H4 (cell line): Measurements from ENCODE around the gene TSPAN18. TPM values are rescaled to one million over a fixed set of nuclear protein-coding genes. Genes with fewer than 3 reads are reported as not detected.

Experiments used
- DNase-seq: peaks from one replicate; pipeline ENCODE4 v3.0.0-alpha.2; 2015; ENCODE audit warnings: low spot score
- total RNA-seq: library from RNA; depleted of rRNA; stranded (reverse); fragments of >200 nt; shearing (Covaris generic); gene quantifications from 2 replicates; pipeline ENCODE4 v1.2.3, GENCODE V29; 2014

Gene TSPAN18
- total RNA-seq, 1 experiment from 2014 or later, result 0.83 TPM

DNA sequence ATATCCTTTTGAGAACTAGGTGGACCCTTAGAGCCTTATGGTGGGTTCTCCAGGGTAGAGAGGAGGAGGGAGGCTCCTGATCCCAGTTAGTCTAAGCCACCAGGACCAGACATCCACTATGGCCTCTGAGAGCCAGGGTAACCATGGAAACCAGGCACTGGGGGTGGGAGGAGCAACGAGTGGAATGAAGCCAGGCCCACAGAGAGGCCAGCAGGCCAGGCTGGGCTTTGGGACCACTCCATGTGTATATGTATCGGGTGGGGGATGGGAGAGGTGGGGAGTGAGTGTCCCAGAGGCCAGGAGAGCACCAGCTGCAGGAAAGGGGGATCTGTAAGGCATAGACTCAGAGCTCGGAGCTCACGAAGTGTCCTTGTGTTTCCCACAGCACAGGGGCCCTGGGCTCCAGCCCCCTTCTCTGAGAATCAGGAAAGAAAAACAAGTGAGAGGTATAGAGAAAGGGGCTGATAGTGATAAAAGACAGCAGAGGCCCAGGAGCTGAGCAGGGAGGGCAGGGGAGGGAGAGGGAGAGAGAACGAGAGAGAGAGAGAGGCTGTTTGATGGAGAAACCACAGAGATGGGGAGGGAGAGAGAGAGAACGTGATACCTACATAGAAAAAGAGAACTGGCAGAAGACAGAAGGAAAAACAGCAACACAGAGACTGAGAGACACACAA lies 15.5 kb upstream of the TSPAN18 start:
- DNase-seq, result no peak

DNA sequence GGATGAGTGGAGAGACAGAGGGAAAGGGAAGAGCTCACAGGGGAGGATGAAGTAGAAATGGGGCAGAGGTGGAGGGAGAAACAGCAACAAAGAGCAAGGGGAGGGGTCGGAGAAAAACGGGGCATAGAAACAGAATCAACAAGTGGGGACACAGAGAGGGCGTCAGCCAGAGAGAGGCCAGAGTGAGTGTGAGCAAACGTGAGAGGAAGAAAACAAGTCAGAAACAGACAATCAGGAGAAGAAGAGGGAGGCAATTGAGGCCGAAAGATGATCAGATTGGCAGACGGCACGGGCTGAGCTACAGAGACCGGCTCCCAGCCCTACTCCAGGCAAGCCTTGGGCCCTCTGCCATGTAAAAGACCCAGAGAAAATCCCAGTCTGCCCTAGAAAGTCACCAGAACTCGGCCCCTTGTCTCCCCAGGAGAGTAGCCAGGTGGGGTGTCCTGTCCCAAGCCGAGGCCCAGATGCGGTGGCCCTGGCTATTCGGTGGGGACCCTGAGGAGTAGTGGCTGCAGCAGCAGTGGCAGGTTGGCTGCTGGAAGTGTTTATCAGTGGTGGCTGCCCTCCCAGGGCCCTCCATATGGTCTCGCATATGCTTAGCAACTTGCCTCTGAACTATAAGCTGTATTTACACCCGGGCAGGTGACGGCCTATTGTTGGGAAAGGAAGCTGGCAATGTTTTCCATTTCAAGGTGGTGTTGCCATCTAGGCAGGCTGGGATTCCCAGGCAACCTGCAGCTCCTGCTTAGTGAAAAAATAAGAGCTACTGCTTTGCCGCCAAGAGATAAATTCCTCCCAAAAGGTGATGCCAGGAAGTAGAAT lies 14.8 kb upstream of the TSPAN18 start:
- no peak for DNase-seq

DNA sequence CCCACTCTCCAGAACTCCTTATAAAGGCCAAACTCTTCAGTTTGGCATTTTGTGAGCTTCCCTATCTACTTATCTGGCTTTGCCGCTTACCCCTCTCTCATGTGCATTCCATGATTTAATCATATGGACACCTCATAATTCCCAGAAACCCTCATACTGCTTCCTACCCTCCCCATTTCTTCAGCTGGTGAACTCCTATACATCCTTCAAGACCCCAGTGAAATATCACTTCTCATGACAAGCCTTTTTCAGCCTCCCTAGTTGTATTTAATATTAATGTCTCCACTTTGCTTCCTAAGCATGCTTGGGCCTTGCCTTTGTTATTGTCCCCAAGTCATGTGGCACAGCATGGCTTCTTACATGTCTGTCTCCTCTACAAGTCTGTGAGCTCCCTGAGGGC lies 13.7 kb upstream of the TSPAN18 start:
- no peak for DNase-seq

GRCh38 chr11:44716256-44716655 lies 10.5 kb upstream of the TSPAN18 start:
- no peak for DNase-seq

DNA sequence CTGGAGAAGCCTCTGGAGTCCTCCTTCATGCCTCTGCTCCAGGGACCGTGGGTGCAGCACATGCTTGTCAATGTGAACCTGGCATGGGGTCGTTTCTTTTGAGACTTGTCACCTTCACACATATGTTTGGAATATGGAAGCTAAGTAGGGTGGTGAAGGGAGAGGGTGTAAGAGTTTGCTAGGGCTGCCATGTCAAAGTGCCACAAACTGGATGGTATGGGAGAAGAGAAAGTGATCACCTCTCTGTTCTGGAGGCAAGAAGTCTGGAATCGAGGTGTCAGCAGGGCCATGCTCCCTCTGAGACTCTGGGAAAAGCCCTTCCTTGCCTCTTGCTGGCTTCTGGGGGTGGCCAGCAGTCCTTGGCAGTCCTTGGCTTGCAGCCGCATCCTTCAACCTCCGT lies 8.7 kb upstream of the TSPAN18 start:
- DNase-seq, result no peak

- no peak for DNase-seq
These were observed 8.0 kb upstream of the TSPAN18 start for GRCh38 chr11:44718612-44719390.

DNA sequence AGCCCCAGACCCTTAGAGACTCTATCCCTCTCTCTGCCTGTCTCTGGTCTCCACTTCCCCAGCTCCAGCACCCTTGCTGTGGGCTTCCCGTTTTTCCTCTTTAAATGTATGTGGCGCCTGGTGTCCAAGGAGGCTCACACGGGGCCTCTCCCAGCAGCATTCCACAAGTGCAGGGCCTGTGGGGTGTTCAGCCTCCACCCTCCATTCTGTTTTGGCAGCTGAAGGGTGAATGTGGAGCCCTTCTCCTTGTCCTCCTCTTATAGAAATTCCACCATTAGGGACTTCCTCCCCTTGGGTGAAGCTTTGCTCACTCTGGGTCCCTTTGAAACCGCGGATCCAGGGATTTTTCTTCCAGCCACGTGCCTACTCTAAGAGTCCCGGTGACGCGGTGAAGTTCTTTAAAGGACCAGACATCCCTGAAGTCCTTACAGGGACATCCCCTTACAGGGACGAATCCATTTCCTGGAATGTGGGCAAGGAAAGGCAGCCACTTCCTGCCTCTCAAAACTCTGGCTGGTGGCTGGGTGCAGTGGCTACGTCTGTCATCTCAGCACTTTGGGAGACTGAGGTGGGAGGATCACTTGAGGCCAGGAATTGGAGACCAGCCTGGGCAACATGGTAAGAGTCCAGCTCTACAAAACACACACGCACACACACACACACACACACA lies 1.6 kb upstream of the TSPAN18 start:
- no peak for DNase-seq

DNA sequence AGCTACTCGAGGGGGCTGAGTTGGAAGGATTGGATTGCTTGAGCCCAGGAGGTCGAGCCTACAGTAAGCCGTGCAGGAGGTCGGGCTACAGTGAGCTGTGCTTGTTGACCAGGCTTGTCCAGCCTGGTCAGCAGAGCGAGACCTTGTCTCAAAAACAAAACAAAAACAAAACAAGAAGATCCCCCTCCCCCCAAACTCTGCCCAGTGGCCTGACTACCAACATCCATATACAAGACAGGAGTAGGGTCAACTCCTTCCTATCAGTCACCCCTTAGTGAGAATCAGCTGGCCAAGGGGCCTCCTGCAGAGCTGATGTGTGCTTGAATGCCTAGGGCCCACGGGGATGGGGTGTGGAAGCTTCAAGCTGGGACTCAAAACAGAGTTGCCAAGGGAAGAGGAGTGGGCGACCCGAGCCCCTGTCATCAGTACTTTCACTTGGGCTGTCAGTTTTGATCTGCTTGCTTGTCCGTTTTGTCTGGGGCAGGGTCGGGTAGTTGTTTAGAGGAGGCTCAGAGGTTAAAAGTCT lies 942 bp upstream of the TSPAN18 start:
- DNase-seq, result no peak

DNA sequence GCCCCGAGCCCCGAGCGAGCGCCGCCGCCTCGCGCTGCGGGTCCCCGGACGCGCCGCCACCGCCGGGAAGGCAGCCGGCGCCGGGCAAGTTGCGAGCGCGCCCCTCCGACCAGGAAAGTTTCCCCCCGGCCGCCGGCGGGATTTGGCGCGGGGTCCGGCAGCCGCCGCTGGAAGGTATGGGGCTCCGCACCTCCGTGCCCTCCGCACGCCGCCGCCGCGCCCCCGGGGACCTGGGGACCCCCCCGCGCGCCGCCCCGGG lies 281 bp downstream of the TSPAN18 start:
- no peak for DNase-seq

DNA sequence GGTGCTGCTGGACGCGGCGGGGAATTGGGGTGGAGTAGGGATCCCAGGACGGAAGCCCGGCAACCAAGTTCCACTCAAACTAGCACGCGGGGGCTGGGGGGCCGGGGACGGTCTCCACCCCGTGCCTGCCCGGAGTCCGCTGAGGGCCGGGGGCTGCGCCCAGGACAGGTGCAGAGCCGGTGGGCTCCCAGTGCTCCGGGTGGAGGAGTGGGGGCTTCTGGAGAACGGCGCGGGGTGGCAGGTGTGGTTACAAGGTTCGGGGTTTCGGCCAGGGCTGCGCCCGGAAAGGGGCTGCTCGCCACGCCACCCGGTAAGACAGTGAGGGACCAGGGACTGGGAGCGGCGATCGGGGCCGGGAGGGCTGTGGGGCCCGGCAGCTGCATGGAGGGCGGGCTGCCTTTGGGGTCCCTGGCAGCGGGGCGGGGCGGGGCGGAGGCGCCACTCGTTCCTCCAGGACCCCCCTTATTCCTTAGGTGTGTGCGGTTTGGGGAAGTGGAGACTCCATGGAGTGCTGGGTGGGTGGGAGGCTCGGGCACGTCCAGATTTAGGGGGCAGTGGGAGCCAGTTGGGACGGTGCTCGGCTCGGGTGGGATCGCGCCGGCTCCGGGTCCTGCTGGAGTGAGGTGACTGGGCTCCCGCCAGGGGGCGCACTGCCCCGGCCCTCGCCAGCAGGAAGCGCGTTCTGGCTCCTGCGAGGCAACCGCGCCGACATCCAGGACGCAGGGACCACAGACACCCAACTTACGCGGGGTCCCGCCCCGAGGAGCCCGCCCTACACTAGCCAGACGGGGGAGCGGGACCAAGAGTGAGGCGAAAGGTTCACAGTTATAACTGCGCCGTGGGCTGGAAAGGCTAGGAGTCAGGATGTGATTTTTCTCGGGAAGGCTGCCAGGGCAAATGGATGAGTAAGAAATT lies 868 bp downstream of the TSPAN18 start:
- DNase-seq, result peak; percentile 67

- no peak for DNase-seq
These were observed 1.7 kb downstream of the TSPAN18 start for GRCh38 chr11:44728491-44728910.

DNA sequence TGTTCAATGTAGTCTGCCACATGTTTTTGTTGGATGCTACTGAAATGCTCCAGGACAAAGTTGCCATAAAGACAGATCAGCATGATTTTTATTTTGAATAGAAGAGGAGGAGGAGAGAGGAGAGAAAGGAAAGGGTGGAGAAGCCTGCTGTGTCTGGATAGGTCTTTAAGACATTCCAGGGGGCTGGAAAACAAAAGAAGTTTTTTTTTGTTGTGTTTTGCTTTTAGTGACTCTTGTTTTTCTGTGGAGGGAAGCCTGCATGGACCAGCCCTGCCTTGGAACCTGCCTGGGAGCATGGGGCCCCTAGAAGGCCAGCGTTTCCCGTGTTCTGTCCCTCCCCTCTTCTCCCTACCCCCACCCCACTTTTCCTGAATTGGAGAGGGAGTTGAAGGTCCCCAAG lies 2.3 kb downstream of the TSPAN18 start:
- DNase-seq, result no peak

DNA sequence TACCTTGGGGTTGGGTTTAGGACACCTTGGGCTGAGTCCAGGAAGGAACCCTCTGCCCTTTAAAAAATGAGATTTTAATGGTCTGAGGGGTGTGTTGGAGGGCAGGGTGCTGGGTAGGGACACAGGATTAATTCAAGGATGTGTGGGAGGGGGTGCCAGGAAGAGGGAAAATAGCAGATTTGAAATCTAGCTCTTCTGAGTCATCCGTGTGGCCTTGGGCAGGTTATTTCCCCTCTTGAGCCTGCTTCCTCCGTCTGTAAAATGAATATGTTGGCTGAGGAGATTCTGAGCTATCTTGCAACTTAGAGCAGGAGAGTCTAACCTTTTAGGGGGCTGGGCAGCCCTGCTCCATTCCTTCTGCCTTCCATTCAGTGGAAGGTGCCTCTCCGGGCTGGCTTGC lies 3.0 kb downstream of the TSPAN18 start:
- DNase-seq, result no peak

- DNase-seq, result no peak
These were observed 4.0 kb downstream of the TSPAN18 start for GRCh38 chr11:44730775-44731174.

DNA sequence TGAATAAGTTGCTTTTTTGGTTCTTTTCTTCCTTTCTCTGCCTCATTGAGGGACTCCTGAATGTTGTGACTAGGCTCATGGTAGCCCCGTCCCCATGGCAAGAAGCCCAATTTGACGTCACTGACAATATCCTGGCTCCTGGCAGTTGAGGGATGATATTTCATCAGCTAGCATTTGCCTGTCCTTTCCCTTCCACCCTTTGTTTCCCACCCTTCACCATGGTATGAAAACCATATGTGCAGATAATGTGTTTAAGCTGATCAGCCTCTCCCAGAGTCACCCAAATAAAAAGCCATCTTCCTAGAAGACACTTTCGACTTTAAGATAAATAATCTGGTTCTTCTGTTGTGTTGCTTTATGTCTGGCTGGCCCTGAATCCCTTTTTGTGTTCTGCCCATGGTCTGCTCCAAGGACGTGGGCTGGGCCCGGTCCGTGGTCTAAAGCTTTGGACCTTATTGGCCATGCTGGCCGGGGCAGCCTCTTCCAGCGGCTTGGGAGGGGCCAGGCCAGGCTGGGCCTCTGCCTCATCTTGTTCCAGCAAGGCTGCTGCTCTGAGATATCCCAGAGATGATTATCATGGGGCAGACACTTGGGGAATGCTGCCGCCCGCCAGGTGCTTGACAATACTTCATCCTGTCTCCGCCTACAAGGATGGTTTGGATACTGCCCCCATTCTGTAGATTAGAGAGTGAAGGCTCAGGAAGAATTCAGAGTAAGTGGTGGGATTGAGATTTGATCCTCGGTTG lies 5.1 kb downstream of the TSPAN18 start:
- DNase-seq, result no peak

- no peak for DNase-seq
These were observed 5.8 kb downstream of the TSPAN18 start for GRCh38 chr11:44732564-44732963.

GRCh38 chr11:44733877-44734276 lies 7.1 kb downstream of the TSPAN18 start:
- DNase-seq, result no peak

DNA sequence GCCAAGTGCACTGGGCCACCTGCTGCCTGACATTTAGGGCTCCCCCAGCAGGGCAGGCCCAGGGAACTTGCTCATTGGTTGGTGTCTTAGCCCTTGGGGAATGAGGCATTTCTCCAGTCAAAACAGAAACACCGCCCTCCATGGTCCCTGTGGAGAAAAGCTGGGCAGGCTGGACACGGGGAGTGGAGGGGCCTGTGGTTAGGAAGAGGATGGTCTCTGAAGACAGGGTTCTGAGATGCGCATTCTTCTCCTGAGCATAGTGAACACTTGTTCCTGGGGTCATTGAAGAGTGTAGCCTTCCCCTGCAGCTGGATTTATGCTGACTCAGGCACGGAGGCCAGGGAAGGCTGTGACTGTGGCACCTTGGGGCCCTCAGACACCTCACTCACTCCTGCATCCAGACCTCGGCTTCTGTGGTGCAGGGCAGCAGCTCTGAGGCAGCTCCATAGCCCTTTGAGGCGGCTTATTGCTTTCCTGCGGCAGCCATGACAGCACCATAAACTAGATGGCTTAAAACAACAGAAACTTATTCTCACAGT lies 8.2 kb downstream of the TSPAN18 start:
- DNase-seq, result no peak

- no peak for DNase-seq
These were observed 10.0 kb downstream of the TSPAN18 start for GRCh38 chr11:44736791-44737190.
